ENCODE measurements around the gene ONECUT1. TPM values are rescaled to one million over a fixed set of nuclear protein-coding genes. Genes with fewer than 3 reads are reported as not detected.

ONECUT1 gene
- total RNA-seq, 1 experiment from 2014 or later, result 1.3 TPM

DNA sequence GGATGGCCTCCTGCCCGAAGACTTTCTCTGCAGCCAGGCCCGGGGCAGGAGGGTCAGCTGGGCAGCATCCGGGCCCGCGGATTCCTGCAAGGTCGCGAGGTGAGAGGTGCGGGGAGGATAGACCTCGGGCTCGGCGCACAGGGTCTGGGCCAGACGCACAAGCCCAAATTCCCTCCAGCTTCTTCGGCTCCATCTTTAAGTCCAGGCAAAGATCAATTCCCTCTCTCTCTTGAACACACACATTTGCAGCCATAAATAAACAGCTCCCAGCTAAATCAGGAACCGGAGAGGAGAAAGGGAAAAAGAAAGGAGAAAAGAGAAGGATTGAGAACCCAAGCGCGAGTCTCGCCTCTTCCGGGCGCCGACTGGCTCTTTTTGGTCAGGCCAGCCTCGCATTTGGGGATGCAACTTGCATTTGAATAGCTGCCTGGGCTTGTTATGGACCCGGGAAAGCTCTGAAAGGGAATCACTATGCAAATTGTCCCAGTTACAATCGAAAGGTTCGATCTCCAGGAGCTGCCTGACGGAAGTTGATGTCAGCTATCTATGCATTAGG lies 14.5 kb upstream of the ONECUT1 start:
- ATAC-seq, result no peak
- peaks cover 16% of the 10 kb centered on the region; the same call in 1 of the 2 replicates for H3K27me3 ChIP-seq (ENCODE audit: insufficient read depth, low read length)
- H3K9ac ChIP-seq (ENCODE audit: low read length), result no peak overlapping the region
- H4K20me1 ChIP-seq (ENCODE audit: insufficient read depth), result no peaks in the 10 kb centered on the region
- POLR2A ChIA-PET, result no interaction called here
- no peak overlapping the region for H3K27ac ChIP-seq (ENCODE audit: low read depth, low read length)
- no peaks in the 10 kb centered on the region for H3K79me2 ChIP-seq (ENCODE audit: insufficient read depth, low read length)
- H3K9me2 ChIP-seq (ENCODE audit: insufficient read depth), result no peaks in the 10 kb centered on the region
- H2AFZ ChIP-seq (ENCODE audit: low read depth, low read length, poor library complexity, severe bottlenecking), result no peak overlapping the region
- H3K4me1 ChIP-seq (ENCODE audit: control insufficient read depth in 1 of 2, insufficient read depth in 2 of 2, low read length in 2 of 2), result no peaks in the 10 kb centered on the region
- CTCF ChIA-PET, result no interaction called here
- RAD21 ChIA-PET (ENCODE audit: low non-redundant PET in 1 of 2, low total read pairs in 2 of 2, uncharacterized antibody in 2 of 2, unreplicated experiment in 2 of 2), result no interaction called here
- BruUV-seq (replicated peaks), result no TSS peak
- DNase-seq (ENCODE audit: low read depth, low spot score), result no peak
- TF ChIP-seq, protein P1, sequence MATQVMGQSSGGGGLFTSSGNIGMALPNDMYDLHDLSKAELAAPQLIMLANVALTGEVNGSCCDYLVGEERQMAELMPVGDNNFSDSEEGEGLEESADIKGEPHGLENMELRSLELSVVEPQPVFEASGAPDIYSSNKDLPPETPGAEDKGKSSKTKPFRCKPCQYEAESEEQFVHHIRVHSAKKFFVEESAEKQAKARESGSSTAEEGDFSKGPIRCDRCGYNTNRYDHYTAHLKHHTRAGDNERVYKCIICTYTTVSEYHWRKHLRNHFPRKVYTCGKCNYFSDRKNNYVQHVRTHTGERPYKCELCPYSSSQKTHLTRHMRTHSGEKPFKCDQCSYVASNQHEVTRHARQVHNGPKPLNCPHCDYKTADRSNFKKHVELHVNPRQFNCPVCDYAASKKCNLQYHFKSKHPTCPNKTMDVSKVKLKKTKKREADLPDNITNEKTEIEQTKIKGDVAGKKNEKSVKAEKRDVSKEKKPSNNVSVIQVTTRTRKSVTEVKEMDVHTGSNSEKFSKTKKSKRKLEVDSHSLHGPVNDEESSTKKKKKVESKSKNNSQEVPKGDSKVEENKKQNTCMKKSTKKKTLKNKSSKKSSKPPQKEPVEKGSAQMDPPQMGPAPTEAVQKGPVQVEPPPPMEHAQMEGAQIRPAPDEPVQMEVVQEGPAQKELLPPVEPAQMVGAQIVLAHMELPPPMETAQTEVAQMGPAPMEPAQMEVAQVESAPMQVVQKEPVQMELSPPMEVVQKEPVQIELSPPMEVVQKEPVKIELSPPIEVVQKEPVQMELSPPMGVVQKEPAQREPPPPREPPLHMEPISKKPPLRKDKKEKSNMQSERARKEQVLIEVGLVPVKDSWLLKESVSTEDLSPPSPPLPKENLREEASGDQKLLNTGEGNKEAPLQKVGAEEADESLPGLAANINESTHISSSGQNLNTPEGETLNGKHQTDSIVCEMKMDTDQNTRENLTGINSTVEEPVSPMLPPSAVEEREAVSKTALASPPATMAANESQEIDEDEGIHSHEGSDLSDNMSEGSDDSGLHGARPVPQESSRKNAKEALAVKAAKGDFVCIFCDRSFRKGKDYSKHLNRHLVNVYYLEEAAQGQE (IDR thresholded peaks at IDR 0.05; ENCODE audit: low read depth), result no peak
- TF ChIP-seq, protein P2, sequence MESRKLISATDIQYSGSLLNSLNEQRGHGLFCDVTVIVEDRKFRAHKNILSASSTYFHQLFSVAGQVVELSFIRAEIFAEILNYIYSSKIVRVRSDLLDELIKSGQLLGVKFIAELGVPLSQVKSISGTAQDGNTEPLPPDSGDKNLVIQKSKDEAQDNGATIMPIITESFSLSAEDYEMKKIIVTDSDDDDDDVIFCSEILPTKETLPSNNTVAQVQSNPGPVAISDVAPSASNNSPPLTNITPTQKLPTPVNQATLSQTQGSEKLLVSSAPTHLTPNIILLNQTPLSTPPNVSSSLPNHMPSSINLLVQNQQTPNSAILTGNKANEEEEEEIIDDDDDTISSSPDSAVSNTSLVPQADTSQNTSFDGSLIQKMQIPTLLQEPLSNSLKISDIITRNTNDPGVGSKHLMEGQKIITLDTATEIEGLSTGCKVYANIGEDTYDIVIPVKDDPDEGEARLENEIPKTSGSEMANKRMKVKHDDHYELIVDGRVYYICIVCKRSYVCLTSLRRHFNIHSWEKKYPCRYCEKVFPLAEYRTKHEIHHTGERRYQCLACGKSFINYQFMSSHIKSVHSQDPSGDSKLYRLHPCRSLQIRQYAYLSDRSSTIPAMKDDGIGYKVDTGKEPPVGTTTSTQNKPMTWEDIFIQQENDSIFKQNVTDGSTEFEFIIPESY (IDR thresholded peaks at IDR 0.05; ENCODE audit: extremely low read depth, insufficient replicate concordance, low read length), result no peak
- TF ChIP-seq ZFX (IDR thresholded peaks at IDR 0.05), result no peak
- TF ChIP-seq CBX3 (IDR thresholded peaks at IDR 0.05; ENCODE audit: low read depth), result no peak
- TF ChIP-seq RAD21 (IDR thresholded peaks at IDR 0.05; ENCODE audit: low read depth), result no peak
- TF ChIP-seq POLR2AphosphoS5 (IDR thresholded peaks at IDR 0.05; ENCODE audit: low read depth, low read length), result no peak
- TF ChIP-seq ZNF274 (IDR thresholded peaks at IDR 0.05; ENCODE audit: low read depth, low read length), result no peak
- TF ChIP-seq SRF (IDR thresholded peaks at IDR 0.05; ENCODE audit: low read depth), result no peak
- no peak for TF ChIP-seq EZH2 (IDR thresholded peaks at IDR 0.05)
- no peak for TF ChIP-seq EGR1 (IDR thresholded peaks at IDR 0.05; ENCODE audit: low read depth)
- TF ChIP-seq, protein P3, sequence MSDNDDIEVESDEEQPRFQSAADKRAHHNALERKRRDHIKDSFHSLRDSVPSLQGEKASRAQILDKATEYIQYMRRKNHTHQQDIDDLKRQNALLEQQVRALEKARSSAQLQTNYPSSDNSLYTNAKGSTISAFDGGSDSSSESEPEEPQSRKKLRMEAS (IDR thresholded peaks at IDR 0.05), result no peak
- no peak for TF ChIP-seq YY1 (IDR thresholded peaks at IDR 0.05; ENCODE audit: extremely low read depth, insufficient replicate concordance, low read depth, low read length)
- TF ChIP-seq SP1 (IDR thresholded peaks at IDR 0.05; ENCODE audit: low read depth), result no peak
- TF ChIP-seq TCF7L2 (IDR thresholded peaks at IDR 0.05; ENCODE audit: borderline replicate concordance, extremely low read depth, insufficient read depth, insufficient read length), result no peak
- no peak for TF ChIP-seq ATF3 (IDR thresholded peaks at IDR 0.05)
- TF ChIP-seq SIN3A (IDR thresholded peaks at IDR 0.05; ENCODE audit: low read depth), result no peak
- TF ChIP-seq JUND (IDR thresholded peaks at IDR 0.05), result no peak
- no peak for TF ChIP-seq ELF1 (IDR thresholded peaks at IDR 0.05; ENCODE audit: borderline replicate concordance, low read depth)
- no peak for TF ChIP-seq EZH2phosphoT487 (IDR thresholded peaks at IDR 0.05; ENCODE audit: borderline replicate concordance)
- no peaks in the 10 kb centered on the region for H3K9me3 ChIP-seq (ENCODE audit: control insufficient read depth in 1 of 2, insufficient read depth in 1 of 2, low read depth in 1 of 2, low read length in 2 of 2)
- intact Hi-C loops (cut with micrococcal nuclease), result no loop called here
- no peak overlapping the region for H3K4me2 ChIP-seq (ENCODE audit: low read length)
- H3K36me3 ChIP-seq (ENCODE audit: control insufficient read depth in 1 of 2, insufficient read depth in 2 of 2, low read length in 2 of 2), result no peaks in the 10 kb centered on the region
- H3K4me3 ChIP-seq (replicated peaks in 1 of 2; ENCODE audit: low read depth in 1 of 2, low read length in 2 of 2), result no peak overlapping the region

Data from HCT116 (cell line).